ENCODE measurements around the gene HOXA5. TPM values are rescaled to one million over a fixed set of nuclear protein-coding genes. Genes with fewer than 3 reads are reported as not detected.

HOXA5 gene
- total RNA-seq, 1 experiment from 2014 or later: 6.7 TPM

DNA sequence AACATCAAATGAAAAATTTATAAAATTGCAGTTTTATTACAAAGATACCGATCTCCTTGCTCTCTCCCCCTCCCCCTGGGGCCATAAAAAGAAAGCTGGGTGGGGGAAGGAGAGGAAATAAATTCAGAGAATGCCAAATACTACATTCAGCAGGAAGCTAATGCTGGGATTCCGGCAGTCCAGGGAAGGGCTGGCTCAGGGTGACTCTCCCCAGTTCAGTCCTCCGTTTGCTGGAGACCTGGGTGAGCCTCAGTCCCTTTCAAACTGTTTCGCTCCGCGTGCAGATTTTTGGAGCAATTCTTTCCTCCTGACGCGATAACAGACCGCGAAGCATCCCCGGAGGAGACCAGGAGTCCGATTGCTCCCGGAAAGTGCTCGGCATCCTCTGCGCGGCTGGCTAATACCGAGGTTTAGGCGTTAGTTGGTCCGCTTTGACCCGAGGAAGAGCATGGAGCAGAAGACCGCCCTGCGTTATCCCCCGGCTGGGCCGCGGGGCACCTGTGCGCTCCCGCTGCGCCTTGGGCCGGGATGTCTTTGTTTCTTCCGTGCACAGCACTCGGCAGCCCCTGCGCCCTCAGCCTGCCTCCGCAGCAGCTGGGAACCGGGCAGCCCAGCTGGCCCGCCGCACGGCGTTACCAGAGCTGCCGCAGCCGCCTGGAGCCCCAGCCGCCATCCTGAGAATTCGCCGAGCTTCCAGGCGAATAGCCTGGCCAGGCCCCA, 37.1 kb downstream of the HOXA5 start:
- TF ChIP-seq YY1 (IDR thresholded peaks at IDR 0.05; ENCODE audit: extremely low read depth, insufficient replicate concordance, low read depth, low read length): no peak
- TF ChIP-seq, protein P1, sequence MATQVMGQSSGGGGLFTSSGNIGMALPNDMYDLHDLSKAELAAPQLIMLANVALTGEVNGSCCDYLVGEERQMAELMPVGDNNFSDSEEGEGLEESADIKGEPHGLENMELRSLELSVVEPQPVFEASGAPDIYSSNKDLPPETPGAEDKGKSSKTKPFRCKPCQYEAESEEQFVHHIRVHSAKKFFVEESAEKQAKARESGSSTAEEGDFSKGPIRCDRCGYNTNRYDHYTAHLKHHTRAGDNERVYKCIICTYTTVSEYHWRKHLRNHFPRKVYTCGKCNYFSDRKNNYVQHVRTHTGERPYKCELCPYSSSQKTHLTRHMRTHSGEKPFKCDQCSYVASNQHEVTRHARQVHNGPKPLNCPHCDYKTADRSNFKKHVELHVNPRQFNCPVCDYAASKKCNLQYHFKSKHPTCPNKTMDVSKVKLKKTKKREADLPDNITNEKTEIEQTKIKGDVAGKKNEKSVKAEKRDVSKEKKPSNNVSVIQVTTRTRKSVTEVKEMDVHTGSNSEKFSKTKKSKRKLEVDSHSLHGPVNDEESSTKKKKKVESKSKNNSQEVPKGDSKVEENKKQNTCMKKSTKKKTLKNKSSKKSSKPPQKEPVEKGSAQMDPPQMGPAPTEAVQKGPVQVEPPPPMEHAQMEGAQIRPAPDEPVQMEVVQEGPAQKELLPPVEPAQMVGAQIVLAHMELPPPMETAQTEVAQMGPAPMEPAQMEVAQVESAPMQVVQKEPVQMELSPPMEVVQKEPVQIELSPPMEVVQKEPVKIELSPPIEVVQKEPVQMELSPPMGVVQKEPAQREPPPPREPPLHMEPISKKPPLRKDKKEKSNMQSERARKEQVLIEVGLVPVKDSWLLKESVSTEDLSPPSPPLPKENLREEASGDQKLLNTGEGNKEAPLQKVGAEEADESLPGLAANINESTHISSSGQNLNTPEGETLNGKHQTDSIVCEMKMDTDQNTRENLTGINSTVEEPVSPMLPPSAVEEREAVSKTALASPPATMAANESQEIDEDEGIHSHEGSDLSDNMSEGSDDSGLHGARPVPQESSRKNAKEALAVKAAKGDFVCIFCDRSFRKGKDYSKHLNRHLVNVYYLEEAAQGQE (IDR thresholded peaks at IDR 0.05; ENCODE audit: low read depth): no peak
- TF ChIP-seq CBX3 (IDR thresholded peaks at IDR 0.05; ENCODE audit: low read depth): no peak
- no peak for TF ChIP-seq ZNF274 (IDR thresholded peaks at IDR 0.05; ENCODE audit: low read depth, low read length)
- TF ChIP-seq, protein P2, sequence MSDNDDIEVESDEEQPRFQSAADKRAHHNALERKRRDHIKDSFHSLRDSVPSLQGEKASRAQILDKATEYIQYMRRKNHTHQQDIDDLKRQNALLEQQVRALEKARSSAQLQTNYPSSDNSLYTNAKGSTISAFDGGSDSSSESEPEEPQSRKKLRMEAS (IDR thresholded peaks at IDR 0.05): no peak
- no peak for TF ChIP-seq RAD21 (IDR thresholded peaks at IDR 0.05; ENCODE audit: low read depth)
- TF ChIP-seq, protein P3, sequence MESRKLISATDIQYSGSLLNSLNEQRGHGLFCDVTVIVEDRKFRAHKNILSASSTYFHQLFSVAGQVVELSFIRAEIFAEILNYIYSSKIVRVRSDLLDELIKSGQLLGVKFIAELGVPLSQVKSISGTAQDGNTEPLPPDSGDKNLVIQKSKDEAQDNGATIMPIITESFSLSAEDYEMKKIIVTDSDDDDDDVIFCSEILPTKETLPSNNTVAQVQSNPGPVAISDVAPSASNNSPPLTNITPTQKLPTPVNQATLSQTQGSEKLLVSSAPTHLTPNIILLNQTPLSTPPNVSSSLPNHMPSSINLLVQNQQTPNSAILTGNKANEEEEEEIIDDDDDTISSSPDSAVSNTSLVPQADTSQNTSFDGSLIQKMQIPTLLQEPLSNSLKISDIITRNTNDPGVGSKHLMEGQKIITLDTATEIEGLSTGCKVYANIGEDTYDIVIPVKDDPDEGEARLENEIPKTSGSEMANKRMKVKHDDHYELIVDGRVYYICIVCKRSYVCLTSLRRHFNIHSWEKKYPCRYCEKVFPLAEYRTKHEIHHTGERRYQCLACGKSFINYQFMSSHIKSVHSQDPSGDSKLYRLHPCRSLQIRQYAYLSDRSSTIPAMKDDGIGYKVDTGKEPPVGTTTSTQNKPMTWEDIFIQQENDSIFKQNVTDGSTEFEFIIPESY (IDR thresholded peaks at IDR 0.05; ENCODE audit: extremely low read depth, insufficient replicate concordance, low read length): no peak
- no peaks in the 10 kb centered on the region for H3K9me2 ChIP-seq (ENCODE audit: insufficient read depth)
- CTCF ChIA-PET: no interaction called here
- ATAC-seq (no peak), DNase-seq (ENCODE audit: low read depth, low spot score) (no peak)
- intact Hi-C loops (cut with micrococcal nuclease): no loop called here
- POLR2A ChIA-PET: no interaction called here
- H3K27ac ChIP-seq (ENCODE audit: low read depth, low read length): no peak overlapping the region
- RAD21 ChIA-PET (ENCODE audit: low non-redundant PET in 1 of 2, low total read pairs in 2 of 2, uncharacterized antibody in 2 of 2, unreplicated experiment in 2 of 2): no interaction called here
- H3K4me2 ChIP-seq (ENCODE audit: low read length): no peak overlapping the region
- H3K9ac ChIP-seq (ENCODE audit: low read length): no peak overlapping the region
- H3K4me3 ChIP-seq (replicated peaks in 1 of 2; ENCODE audit: low read depth in 1 of 2, low read length in 2 of 2): no peak overlapping the region
- no peaks in the 10 kb centered on the region for H3K27me3 ChIP-seq (ENCODE audit: insufficient read depth, low read length)
- H3K79me2 ChIP-seq (ENCODE audit: insufficient read depth, low read length): no peaks in the 10 kb centered on the region
- H3K4me1 ChIP-seq (ENCODE audit: control insufficient read depth in 1 of 2, insufficient read depth in 2 of 2, low read length in 2 of 2): peaks cover 9 to 10% of the 10 kb centered on the region in 2 experiments
- no peak overlapping the region for H2AFZ ChIP-seq (ENCODE audit: low read depth, low read length, poor library complexity, severe bottlenecking)
- BruUV-seq (replicated peaks): no TSS peak
- no peaks in the 10 kb centered on the region for H4K20me1 ChIP-seq (ENCODE audit: insufficient read depth)
- H3K9me3 ChIP-seq (ENCODE audit: control insufficient read depth in 1 of 2, insufficient read depth in 1 of 2, low read depth in 1 of 2, low read length in 2 of 2): no peaks in the 10 kb centered on the region
- no peaks in the 10 kb centered on the region for H3K36me3 ChIP-seq (ENCODE audit: control insufficient read depth in 1 of 2, insufficient read depth in 2 of 2, low read length in 2 of 2)
